Gastroesophageal sphincter (tissue), 4 donors: ENCODE measurements around the gene KCND3. TPM values are rescaled to one million over a fixed set of nuclear protein-coding genes. Genes with fewer than 3 reads are reported as not detected.

Experiments used
- ATAC-seq: fragments of 150-250 bp; one replicate; pipeline ENCODE4 v1.9.1; 2016; ENCODE audit warnings: mild to moderate bottlenecking, moderate library complexity
- H3K27ac ChIP-seq, 4 donors: fragments of 200-600 bp; sonication (generic) in 3 of 4; 1 replicate in 3 of 4; 2 replicates in 1 of 4; pipeline ENCODE4 v1.5.1; 2016 to 2019
- H3K27me3 ChIP-seq: fragments of 200-600 bp; sonication (generic); one replicate; pipeline ENCODE4 v1.5.1; 2019
- H3K36me3 ChIP-seq, 2 donors: fragments of 200-600 bp; sonication (generic); one replicate each; pipeline ENCODE4 v1.5.1; 2019; ENCODE audit warnings: control low read depth in 1 of 2
- H3K4me1 ChIP-seq, 3 donors: fragments of 200-600 bp; sonication (generic); 1 replicate in 2 of 3; 2 replicates in 1 of 3; pipeline ENCODE4 v1.5.1; 2016 to 2019; ENCODE audit warnings: control low read depth in 2 of 3
- H3K4me3 ChIP-seq, 2 donors: fragments of 200-600 bp; sonication (generic); one replicate each; pipeline ENCODE4 v1.5.1; 2019; ENCODE audit warnings: mild to moderate bottlenecking in 1 of 2, moderate library complexity in 1 of 2
- H3K9me3 ChIP-seq, 3 donors: fragments of 200-600 bp; sonication (generic); one replicate each; pipeline ENCODE4 v1.5.1; 2017 to 2019; ENCODE audit warnings: control low read depth in 2 of 3
- CTCF ChIP-seq, 4 experiments: fragments of 200-600 bp in 2 of 4; fragments of 450-650 bp in 2 of 4; sonication (generic) in 1 of 4; IDR thresholded peaks; one replicate each; pipeline ENCODE4 v1.5.1; 2017 to 2019; ENCODE audit warnings: antibody characterized with exemption in 4 of 4, mild to moderate bottlenecking in 2 of 4, moderate library complexity in 2 of 4
- EP300 ChIP-seq: sonication (generic); formaldehyde crosslinking; IDR thresholded peaks from one replicate; pipeline ENCODE4 v1.6.1; 2017; ENCODE audit warnings: antibody characterized with exemption, mild to moderate bottlenecking
- POLR2A ChIP-seq, 2 donors: fragments of 450-650 bp; IDR thresholded peaks; one replicate each; pipeline ENCODE4 v1.6.1; 2017; ENCODE audit warnings: antibody characterized with exemption in 2 of 2, mild to moderate bottlenecking in 2 of 2, moderate library complexity in 1 of 2
- POLR2AphosphoS5 ChIP-seq: sonication (generic); formaldehyde crosslinking; IDR thresholded peaks from one replicate; pipeline ENCODE4 v1.6.1; 2017; ENCODE audit warnings: antibody characterized with exemption
- WGBS, 2 donors: methylation state at CpG; one replicate each; pipeline ENCODE4 v1.1.5; 2018; ENCODE audit warnings: low coverage in 1 of 2; 5-methylcytosine and 5-hydroxymethylcytosine counted together
- total RNA-seq, 4 donors: library from RNA; depleted of rRNA; stranded (reverse); fragments of >200 nt; gene quantifications; one replicate each; pipeline ENCODE4 v1.1.0, GENCODE V29; 2016

KCND3 gene
- total RNA-seq, 4 donors from 2014 or later, result 36.2 to 58.7 (median 57.4) TPM

GRCh38 chr1:111758373-111758772 is 231.1 kb downstream of the KCND3 start:
- H3K36me3 ChIP-seq, result peaks cover 4 to 56% of the 10 kb centered on the region in 2 donors

GRCh38 chr1:111756124-111756513 is 233.3 kb downstream of the KCND3 start:
- peak overlapping the region; percentile 60 to 91 (median 90) for H3K27ac ChIP-seq
- no peak for ATAC-seq
- no peaks in the 10 kb centered on the region for H3K9me3 ChIP-seq
- WGBS, 2 donors, result 0% methylated on average over 5 of the region's 35 CpGs
- H3K4me1 ChIP-seq, result peaks cover 2 to 34% (median 15%) of the 10 kb centered on the region in 3 donors
- H3K36me3 ChIP-seq, result peaks cover 4 to 34% of the 10 kb centered on the region in 2 donors
- H3K4me3 ChIP-seq, result peak overlapping the region; percentile 91 to 92
- no peaks in the 10 kb centered on the region for H3K27me3 ChIP-seq
- no peak for TF ChIP-seq EP300

More at GRCh38 chr1:111758373-111758772, 231.1 kb downstream of the KCND3 start:
- 51 to 58% methylated on average over 2 of the region's 2 CpGs for WGBS, 2 donors
- Histone ChIP-seq H3K27ac (no peak overlapping the region), H3K4me3 (no peak overlapping the region), H3K27me3 (no peaks in the 10 kb centered on the region), H3K9me3 (no peaks in the 10 kb centered on the region), H3K4me1 (peaks cover 2 to 31% (median 15%) of the 10 kb centered on the region in 3 donors)
- TF ChIP-seq EP300, result no peak
- TF ChIP-seq POLR2AphosphoS5, result no peak
- TF ChIP-seq POLR2A (IDR thresholded peaks at IDR 0.05), result no peak
- no peak for TF ChIP-seq CTCF (IDR thresholded peaks at IDR 0.05)
- no peak for ATAC-seq

- ATAC-seq, result peak; percentile 96
- Histone ChIP-seq H3K27ac (peak within 1 kb of the TSS; percentile 60 to 91 (median 90)), H3K9me3 (no peaks in the 10 kb centered on the region), H3K4me1 (peaks cover 2 to 40% (median 15%) of the 10 kb centered on the region in 3 donors), H3K27me3 (no peaks in the 10 kb centered on the region), H3K36me3 (peaks cover under 1 to 28% of the 10 kb centered on the region in 2 donors), H3K4me3 (peak within 1 kb of the TSS; percentile 91 to 92)
- TF ChIP-seq EP300, result no peak
- TF ChIP-seq POLR2A (IDR thresholded peaks at IDR 0.05), result peak; percentile 33 to 51
- peak; percentile 70 for TF ChIP-seq POLR2AphosphoS5
- TF ChIP-seq CTCF (IDR thresholded peaks at IDR 0.05), result peak; percentile 79 to 97 (median 96)
- 0 to 1% methylated on average over 7 to 26 of the region's 67 CpGs for WGBS, 2 donors
Observed at GRCh38 chr1:111755331-111756123, 233.9 kb downstream of the KCND3 start, which contains the start of gene DDX20. TSS of gene DDX20 (plus strand) at chr1:111755901. CDS start at chr1:111755925, 24 bp downstream.

- 0% methylated on average over 12 of the region's 12 CpGs for WGBS, 2 donors
Observed at GRCh38 chr1:111754984-111755330, 234.5 kb downstream of the KCND3 start.

More at GRCh38 chr1:111754984-111755330, 234.5 kb downstream of the KCND3 start:
- H3K27me3 ChIP-seq, result no peaks in the 10 kb centered on the region
- no peaks in the 10 kb centered on the region for H3K9me3 ChIP-seq
- H3K27ac ChIP-seq, result peak overlapping the region; percentile 60 to 91 (median 90)
- TF ChIP-seq POLR2AphosphoS5, result no peak
- no peak for TF ChIP-seq POLR2A (IDR thresholded peaks at IDR 0.05)
- no peak for TF ChIP-seq EP300
- TF ChIP-seq CTCF (IDR thresholded peaks at IDR 0.05), result no peak
- peaks cover 2 to 42% (median 15%) of the 10 kb centered on the region in 3 donors for H3K4me1 ChIP-seq
- no peak for ATAC-seq
- peaks cover 0 to 22% of the 10 kb centered on the region in 2 donors for H3K36me3 ChIP-seq
- H3K4me3 ChIP-seq, result peak overlapping the region; percentile 91 to 92
